SU-DHL-6 (cell line): ENCODE results near the gene FRMD8.

ENCODE experiments used
- EZH2phosphoT487 ChIP-seq: fragments of 200-600 bp; sonication (generic), shearing (Covaris generic); conservative IDR thresholded peaks from 2 replicates; pipeline ENCODE4 v1.6.1; 2018; ENCODE audit warnings: mild to moderate bottlenecking, antibody characterized with exemption, low read length, moderate library complexity, mixed read lengths
- TF ChIP-seq, protein P1 (sequence below): fragments of 200-600 bp; sonication (generic); IDR thresholded peaks from one replicate; pipeline ENCODE4 v1.5.1; 2017; ENCODE audit warnings: antibody characterized with exemption, mild to moderate bottlenecking, low read length, moderate library complexity; ENCODE audit not compliant: insufficient read depth, poor library complexity, severe bottlenecking

DNA sequence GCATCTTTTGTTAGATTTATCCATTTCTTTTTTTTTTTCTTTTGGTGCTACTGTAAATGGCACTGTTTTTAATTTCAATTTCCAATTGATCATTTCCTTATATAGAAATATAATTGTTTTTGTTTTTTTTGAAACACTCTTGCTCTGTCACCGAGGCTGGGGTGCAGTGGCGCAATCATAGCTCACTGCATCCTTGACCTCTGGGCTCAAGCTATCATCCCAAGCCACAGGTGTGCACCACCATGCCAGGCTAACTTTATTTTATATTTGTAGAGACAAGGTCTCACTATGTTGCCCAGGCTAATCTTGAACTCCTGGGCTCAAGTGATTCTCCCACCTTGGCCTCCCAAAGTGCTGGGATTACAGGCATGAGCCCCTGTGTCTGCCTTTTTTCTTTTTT lies 16.4 kb downstream of the FRMD8 start:
- no peak for TF ChIP-seq EZH2phosphoT487
- TF ChIP-seq, protein P1, sequence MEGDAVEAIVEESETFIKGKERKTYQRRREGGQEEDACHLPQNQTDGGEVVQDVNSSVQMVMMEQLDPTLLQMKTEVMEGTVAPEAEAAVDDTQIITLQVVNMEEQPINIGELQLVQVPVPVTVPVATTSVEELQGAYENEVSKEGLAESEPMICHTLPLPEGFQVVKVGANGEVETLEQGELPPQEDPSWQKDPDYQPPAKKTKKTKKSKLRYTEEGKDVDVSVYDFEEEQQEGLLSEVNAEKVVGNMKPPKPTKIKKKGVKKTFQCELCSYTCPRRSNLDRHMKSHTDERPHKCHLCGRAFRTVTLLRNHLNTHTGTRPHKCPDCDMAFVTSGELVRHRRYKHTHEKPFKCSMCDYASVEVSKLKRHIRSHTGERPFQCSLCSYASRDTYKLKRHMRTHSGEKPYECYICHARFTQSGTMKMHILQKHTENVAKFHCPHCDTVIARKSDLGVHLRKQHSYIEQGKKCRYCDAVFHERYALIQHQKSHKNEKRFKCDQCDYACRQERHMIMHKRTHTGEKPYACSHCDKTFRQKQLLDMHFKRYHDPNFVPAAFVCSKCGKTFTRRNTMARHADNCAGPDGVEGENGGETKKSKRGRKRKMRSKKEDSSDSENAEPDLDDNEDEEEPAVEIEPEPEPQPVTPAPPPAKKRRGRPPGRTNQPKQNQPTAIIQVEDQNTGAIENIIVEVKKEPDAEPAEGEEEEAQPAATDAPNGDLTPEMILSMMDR = no peak
